Measurements from ENCODE around the gene CGB5. TPM values are rescaled to one million over a fixed set of nuclear protein-coding genes. Genes with fewer than 3 reads are reported as not detected.

Gene CGB5
- total and polyA plus RNA-seq, 9 of the 15 experiments (the other 6 are each of a cell fraction or from before 2014, with no cell fraction given), result not detected

DNA sequence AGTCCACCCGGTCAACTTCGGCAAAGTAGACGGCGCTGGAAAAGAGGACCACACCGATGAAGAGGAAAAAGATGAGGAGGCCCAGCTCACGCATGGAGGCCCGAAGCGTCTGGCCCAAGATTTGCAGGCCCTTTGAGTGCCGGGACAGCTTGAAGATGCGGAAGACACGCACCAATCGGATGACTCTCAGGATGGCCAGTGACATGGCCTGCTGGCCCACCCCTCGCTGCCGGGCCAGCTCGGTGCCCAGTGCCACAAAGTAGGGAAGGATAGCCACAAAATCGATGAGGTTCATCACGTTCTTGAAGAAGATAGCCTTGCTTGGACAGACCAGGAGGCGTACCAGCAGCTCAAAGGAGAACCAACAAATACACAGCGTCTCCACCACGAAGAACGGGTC is 26.8 kb downstream of the CGB5 start (continued):
- TF ChIP-seq, protein P1, sequence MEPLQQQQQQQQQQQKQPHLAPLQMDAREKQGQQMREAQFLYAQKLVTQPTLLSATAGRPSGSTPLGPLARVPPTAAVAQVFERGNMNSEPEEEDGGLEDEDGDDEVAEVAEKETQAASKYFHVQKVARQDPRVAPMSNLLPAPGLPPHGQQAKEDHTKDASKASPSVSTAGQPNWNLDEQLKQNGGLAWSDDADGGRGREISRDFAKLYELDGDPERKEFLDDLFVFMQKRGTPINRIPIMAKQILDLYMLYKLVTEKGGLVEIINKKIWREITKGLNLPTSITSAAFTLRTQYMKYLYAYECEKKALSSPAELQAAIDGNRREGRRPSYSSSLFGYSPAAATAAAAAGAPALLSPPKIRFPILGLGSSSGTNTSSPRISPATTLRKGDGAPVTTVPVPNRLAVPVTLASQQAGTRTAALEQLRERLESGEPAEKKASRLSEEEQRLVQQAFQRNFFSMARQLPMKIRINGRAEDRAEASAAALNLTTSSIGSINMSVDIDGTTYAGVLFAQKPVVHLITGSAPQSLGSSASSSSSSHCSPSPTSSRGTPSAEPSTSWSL (CRISPR knock-in tag; IDR thresholded peaks at IDR 0.05; ENCODE audit: borderline replicate concordance), result no peak
- TF ChIP-seq, protein P2, sequence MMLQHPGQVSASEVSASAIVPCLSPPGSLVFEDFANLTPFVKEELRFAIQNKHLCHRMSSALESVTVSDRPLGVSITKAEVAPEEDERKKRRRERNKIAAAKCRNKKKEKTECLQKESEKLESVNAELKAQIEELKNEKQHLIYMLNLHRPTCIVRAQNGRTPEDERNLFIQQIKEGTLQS (IDR thresholded peaks at IDR 0.05), result no peak
- TF ChIP-seq, protein P2 (CRISPR knock-in tag; conservative IDR thresholded peaks at IDR 0.05), result no peak
- TF ChIP-seq E2F1 (CRISPR knock-in tag; IDR thresholded peaks at IDR 0.05), result no peak
- no peak for TF ChIP-seq MEF2D (tag; conservative IDR thresholded peaks at IDR 0.05; ENCODE audit: low read depth)
- no peak for TF ChIP-seq BRCA1 (IDR thresholded peaks at IDR 0.05)
- TF ChIP-seq BRCA1 (CRISPR knock-in tag; IDR thresholded peaks at IDR 0.05), result no peak
- no peak for TF ChIP-seq KLF10 (CRISPR knock-in tag; IDR thresholded peaks at IDR 0.05)
- TF ChIP-seq CEBPG (CRISPR knock-in tag; IDR thresholded peaks at IDR 0.05), result no peak
- TF ChIP-seq CEBPG (tag; conservative IDR thresholded peaks at IDR 0.05 in 1 of 2, IDR thresholded peaks at IDR 0.05 in 1 of 2), result no peak
- TF ChIP-seq ZNF316 (IDR thresholded peaks at IDR 0.05), result no peak
- TF ChIP-seq PHTF2 (CRISPR knock-in tag; IDR thresholded peaks at IDR 0.05), result no peak
- no peak for TF ChIP-seq LCOR (CRISPR knock-in tag; IDR thresholded peaks at IDR 0.05)

All from K562 (cell line).